ENCODE data around the gene KIAA1671.

KIAA1671 gene

GRCh38 chr22:25120761-25121212 lies 168.3 kb downstream of the KIAA1671 start:
- DNase-seq: no peak

- no peak for DNase-seq
Observed at GRCh38 chr22:25122136-25122764, 169.7 kb downstream of the KIAA1671 start.

GRCh38 chr22:25123677-25124076 lies 171.2 kb downstream of the KIAA1671 start:
- no peak for DNase-seq

GRCh38 chr22:25125693-25126357 lies 173.3 kb downstream of the KIAA1671 start:
- DNase-seq: no peak

GRCh38 chr22:25126510-25126909 lies 174.0 kb downstream of the KIAA1671 start:
- DNase-seq: no peak

- DNase-seq: no peak
Observed at GRCh38 chr22:25127318-25127717, 174.8 kb downstream of the KIAA1671 start.

GRCh38 chr22:25130462-25130861 lies 177.9 kb downstream of the KIAA1671 start:
- no peak for DNase-seq

- no peak for DNase-seq
Observed at GRCh38 chr22:25131198-25131887, 178.8 kb downstream of the KIAA1671 start.

- DNase-seq: no peak
Observed at GRCh38 chr22:25134028-25134427, 181.5 kb downstream of the KIAA1671 start.

- DNase-seq: no peak
Observed at GRCh38 chr22:25134451-25134850, 181.9 kb downstream of the KIAA1671 start.

- DNase-seq: no peak
Observed at GRCh38 chr22:25136953-25137576, 184.5 kb downstream of the KIAA1671 start.

GRCh38 chr22:25137577-25138525 lies 185.3 kb downstream of the KIAA1671 start:
- no peak for DNase-seq

GRCh38 chr22:25139062-25139461 lies 186.5 kb downstream of the KIAA1671 start:
- no peak for DNase-seq

GRCh38 chr22:25142102-25142501 lies 189.6 kb downstream of the KIAA1671 start:
- peak; percentile 44 for DNase-seq

GRCh38 chr22:25143156-25144076 lies 190.9 kb downstream of the KIAA1671 start:
- DNase-seq: no peak

GRCh38 chr22:25144522-25144921 lies 192.0 kb downstream of the KIAA1671 start:
- no peak for DNase-seq

GRCh38 chr22:25146307-25146706 lies 193.8 kb downstream of the KIAA1671 start:
- no peak for DNase-seq

GRCh38 chr22:25146906-25147641 lies 194.6 kb downstream of the KIAA1671 start:
- DNase-seq: no peak

GRCh38 chr22:25147642-25147928 lies 195.1 kb downstream of the KIAA1671 start:
- DNase-seq: no peak

- DNase-seq: no peak
Observed at GRCh38 chr22:25148149-25148691, 195.7 kb downstream of the KIAA1671 start.

Measured in NCI-H2227 treated with DMSO at 0.1 percent for 48 hours (cell line).